Breast epithelium (tissue), 4 donors: ENCODE data around the gene FNTB. TPM values are rescaled to one million over a fixed set of nuclear protein-coding genes. Genes with fewer than 3 reads are reported as not detected.

Source experiments
- DNase-seq, 2 donors: peaks; one replicate each; pipeline ENCODE4 v3.0.0-alpha.2; 2019; ENCODE audit warnings: low spot score in 2 of 2
- H3K27ac ChIP-seq, 2 donors: fragments of 200-600 bp; sonication (generic) in 1 of 2; one replicate each; pipeline ENCODE4 v1.5.1; 2016 to 2019; ENCODE audit warnings: mild to moderate bottlenecking in 1 of 2
- H3K27me3 ChIP-seq, 2 donors: fragments of 200-600 bp; sonication (generic) in 1 of 2; one replicate each; pipeline versions ENCODE4 v1.5.1 to v1.6.0; 2017 to 2019; ENCODE audit warnings: control low read depth in 1 of 2, mild to moderate bottlenecking in 1 of 2
- H3K36me3 ChIP-seq: fragments of 200-600 bp; one replicate; pipeline ENCODE4 v1.5.1; 2019
- H3K4me1 ChIP-seq, 2 donors: fragments of 200-600 bp; sonication (generic); one replicate each; pipeline ENCODE4 v1.5.1; 2016 to 2019; ENCODE audit warnings: control low read depth in 1 of 2
- H3K4me3 ChIP-seq, 3 donors: fragments of 200-600 bp; sonication (generic); 1 replicate in 2 of 3; 2 replicates in 1 of 3; pipeline ENCODE4 v1.5.1; 2016 to 2019; ENCODE audit warnings: mild to moderate bottlenecking in 3 of 3, moderate library complexity in 2 of 3
- H3K9me3 ChIP-seq, 2 donors: fragments of 200-600 bp; sonication (generic) in 1 of 2; one replicate each; pipeline ENCODE4 v1.5.1; 2016 to 2019; ENCODE audit warnings: control low read depth in 1 of 2
- CTCF ChIP-seq, 3 donors: fragments of 450-650 bp; IDR thresholded peaks; one replicate each; pipeline ENCODE4 v1.5.1; 2016 to 2017; ENCODE audit warnings: antibody characterized with exemption in 3 of 3, mild to moderate bottlenecking in 3 of 3, moderate library complexity in 3 of 3
- POLR2A ChIP-seq: fragments of 450-650 bp; IDR thresholded peaks from one replicate; pipeline ENCODE4 v1.6.1; 2016; ENCODE audit warnings: antibody characterized with exemption, mild to moderate bottlenecking, moderate library complexity
- POLR2AphosphoS5 ChIP-seq, 3 donors: sonication (generic); formaldehyde crosslinking; IDR thresholded peaks; one replicate each; pipeline ENCODE4 v1.6.1; 2017; ENCODE audit warnings: antibody characterized with exemption in 3 of 3
- intact Hi-C: fragments of 100-400 bp; cut with DNase I; formaldehyde crosslinking; loops from one replicate; pipeline ENCODE4 v1.15.1; 2023; ENCODE audit warnings: low total_unique reads
- total RNA-seq, 3 donors: library from RNA; depleted of rRNA; stranded (reverse); fragments of >200 nt; gene quantifications; one replicate each; pipeline ENCODE4 v1.1.0, GENCODE V29; 2016

Gene FNTB
- total RNA-seq, 3 donors from 2014 or later = 15.7 to 22.9 (median 18.9) TPM

- Histone ChIP-seq H3K4me1 (no peaks in the 10 kb centered on the region), H3K36me3 (no peaks in the 10 kb centered on the region), H3K27ac (no peak overlapping the region), H3K27me3 (no peaks in the 10 kb centered on the region), H3K4me3 (no peak overlapping the region), H3K9me3 (no peaks in the 10 kb centered on the region)
- TF ChIP-seq POLR2A (no peak), POLR2AphosphoS5 (IDR thresholded peaks at IDR 0.05) (no peak), CTCF (IDR thresholded peaks at IDR 0.05) (no peak)
- no peak for DNase-seq
- intact Hi-C loops = no loop called here
Measured at GRCh38 chr14:64953310-64953654, 33.4 kb upstream of the FNTB start.

GRCh38 chr14:64953661-64954060 is 33.0 kb upstream of the FNTB start:
- H3K27me3 ChIP-seq = no peaks in the 10 kb centered on the region
- DNase-seq = no peak
- no peak overlapping the region for H3K27ac ChIP-seq
- no peak overlapping the region for H3K4me3 ChIP-seq
- intact Hi-C loops = no loop called here
- no peaks in the 10 kb centered on the region for H3K36me3 ChIP-seq
- TF ChIP-seq CTCF (IDR thresholded peaks at IDR 0.05) (no peak), POLR2A (no peak), POLR2AphosphoS5 (IDR thresholded peaks at IDR 0.05) (no peak)
- no peaks in the 10 kb centered on the region for H3K4me1 ChIP-seq
- H3K9me3 ChIP-seq = no peaks in the 10 kb centered on the region

GRCh38 chr14:64954491-64955240 is 32.0 kb upstream of the FNTB start:
- Histone ChIP-seq H3K4me1 (no peaks in the 10 kb centered on the region), H3K9me3 (no peaks in the 10 kb centered on the region), H3K27me3 (no peaks in the 10 kb centered on the region), H3K4me3 (no peak overlapping the region), H3K36me3 (no peaks in the 10 kb centered on the region), H3K27ac (no peak overlapping the region)
- intact Hi-C loops = no loop called here
- TF ChIP-seq CTCF (IDR thresholded peaks at IDR 0.05) = no peak
- DNase-seq = peak in 1 of 2 donors; percentile 41

GRCh38 chr14:64955297-64955696 is 31.4 kb upstream of the FNTB start:
- DNase-seq = peak in 1 of 2 donors; percentile 46
- no peak for TF ChIP-seq POLR2AphosphoS5 (IDR thresholded peaks at IDR 0.05)
- no peak for TF ChIP-seq CTCF (IDR thresholded peaks at IDR 0.05)
- no peak for TF ChIP-seq POLR2A
- Histone ChIP-seq H3K4me1 (peaks cover 0 to under 1% of the 10 kb centered on the region in 2 donors), H3K9me3 (no peaks in the 10 kb centered on the region), H3K27me3 (no peaks in the 10 kb centered on the region), H3K36me3 (no peaks in the 10 kb centered on the region), H3K4me3 (no peak overlapping the region), H3K27ac (no peak overlapping the region)
- intact Hi-C loops = no loop called here

GRCh38 chr14:64956697-64957406 is 29.8 kb upstream of the FNTB start:
- intact Hi-C loops = no loop called here
- H3K4me3 ChIP-seq = no peak overlapping the region
- H3K4me1 ChIP-seq = peaks cover 0 to 11% of the 10 kb centered on the region in 2 donors
- no peaks in the 10 kb centered on the region for H3K27me3 ChIP-seq
- peak in 1 of 2 donors; percentile 0 for DNase-seq
- TF ChIP-seq POLR2AphosphoS5 (IDR thresholded peaks at IDR 0.05) = no peak
- TF ChIP-seq CTCF (IDR thresholded peaks at IDR 0.05) = no peak
- no peak for TF ChIP-seq POLR2A
- H3K27ac ChIP-seq = peak overlapping the region in 1 of 2 donors; percentile 1
- H3K9me3 ChIP-seq = no peaks in the 10 kb centered on the region
- no peaks in the 10 kb centered on the region for H3K36me3 ChIP-seq
